Stimulated activated CD4-positive, alpha-beta T cell treated with anti-CD3 and anti-CD28 coated beads, Interleukin-1b, Interleukin-23, amount 100 ng/mL, for 48 hours (primary cell): ENCODE results near the gene NRIP3.

Experiments used
- DNase-seq: peaks from one replicate; pipeline ENCODE4 v3.0.0-alpha.2; 2020

The NRIP3 gene

GRCh38 chr11:9003573-9004182 is at the start of gene NRIP3:
TSS of gene NRIP3 (minus strand) at chr11:9004001. CDS start at chr11:9003935, 66 bp downstream.
- peak; percentile 67 for DNase-seq

DNA sequence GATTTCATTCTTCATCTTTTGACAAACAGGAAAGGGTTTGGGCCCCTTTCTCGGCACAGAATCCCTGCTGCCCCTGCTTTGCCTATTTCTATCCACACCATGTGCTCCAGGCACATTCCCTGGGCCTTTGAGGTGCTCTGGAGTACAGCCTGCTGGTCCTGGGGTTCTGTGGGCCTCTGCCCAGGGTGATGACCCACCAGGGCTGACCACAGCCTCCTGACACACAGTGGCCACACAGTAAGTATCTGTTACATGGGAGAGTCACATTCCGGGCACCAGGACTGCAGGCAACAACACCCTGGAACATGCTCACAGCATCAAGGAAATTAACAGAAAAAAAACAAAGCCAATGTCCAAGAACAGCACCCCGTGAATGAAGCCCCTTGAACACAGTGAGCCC is 48.5 kb upstream of the NRIP3 start:
- no peak for DNase-seq

GRCh38 chr11:9049959-9050358 is 46.2 kb upstream of the NRIP3 start:
- DNase-seq, result no peak

DNA sequence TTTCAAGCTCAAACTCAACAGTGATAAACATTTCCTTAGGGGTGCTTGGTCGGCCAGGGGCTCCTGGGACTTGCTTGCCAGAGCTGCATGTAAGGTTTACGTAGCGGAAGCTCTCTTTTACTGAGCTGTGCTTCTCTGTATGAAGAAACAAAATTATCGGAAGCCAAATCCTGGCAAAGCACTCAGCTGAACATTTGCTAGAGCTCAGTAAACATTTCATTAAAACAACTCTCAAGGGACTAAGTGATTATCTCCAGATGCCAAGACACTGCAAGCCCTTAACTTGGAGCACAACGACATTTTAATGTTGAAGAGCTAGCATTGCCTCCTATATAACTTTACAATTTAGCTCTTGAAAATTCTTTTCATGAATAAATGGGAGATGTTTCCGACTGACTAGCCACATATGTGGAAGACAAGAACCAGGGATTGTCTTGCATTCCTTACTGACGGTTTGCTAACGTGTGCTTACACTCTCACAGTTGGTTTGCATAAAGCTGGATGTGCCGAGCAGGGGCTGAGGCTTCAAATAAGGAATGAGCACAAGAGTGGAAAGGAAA is 44.2 kb upstream of the NRIP3 start:
- no peak for DNase-seq

GRCh38 chr11:9046481-9046880 is 42.7 kb upstream of the NRIP3 start:
- DNase-seq, result no peak

- no peak for DNase-seq
Measured at GRCh38 chr11:9042488-9042887, 38.7 kb upstream of the NRIP3 start.

GRCh38 chr11:9041747-9042146 is 37.9 kb upstream of the NRIP3 start:
- DNase-seq, result no peak

GRCh38 chr11:9040410-9040809 is 36.6 kb upstream of the NRIP3 start:
- DNase-seq, result no peak

GRCh38 chr11:9039863-9040262 is 36.1 kb upstream of the NRIP3 start:
- no peak for DNase-seq

DNA sequence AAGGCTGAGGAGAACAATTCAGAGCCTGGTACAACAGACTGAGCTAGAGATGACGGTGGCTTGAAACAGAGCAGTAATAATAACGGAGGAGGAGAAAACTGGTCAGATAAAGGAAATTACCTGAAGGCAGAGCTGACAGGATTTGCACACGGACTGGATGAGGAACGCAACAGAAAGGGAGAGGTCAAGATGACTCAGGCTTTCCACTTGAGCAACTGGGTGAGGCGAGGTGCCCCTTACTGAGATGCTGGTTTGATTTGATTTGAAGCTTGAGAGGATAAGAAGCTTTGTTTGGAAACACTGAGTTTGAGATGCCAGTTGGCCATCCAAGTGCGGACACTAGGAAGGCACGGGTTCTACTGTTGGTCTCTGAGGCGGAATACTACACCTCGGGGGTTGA is 35.4 kb upstream of the NRIP3 start:
- DNase-seq, result no peak

DNA sequence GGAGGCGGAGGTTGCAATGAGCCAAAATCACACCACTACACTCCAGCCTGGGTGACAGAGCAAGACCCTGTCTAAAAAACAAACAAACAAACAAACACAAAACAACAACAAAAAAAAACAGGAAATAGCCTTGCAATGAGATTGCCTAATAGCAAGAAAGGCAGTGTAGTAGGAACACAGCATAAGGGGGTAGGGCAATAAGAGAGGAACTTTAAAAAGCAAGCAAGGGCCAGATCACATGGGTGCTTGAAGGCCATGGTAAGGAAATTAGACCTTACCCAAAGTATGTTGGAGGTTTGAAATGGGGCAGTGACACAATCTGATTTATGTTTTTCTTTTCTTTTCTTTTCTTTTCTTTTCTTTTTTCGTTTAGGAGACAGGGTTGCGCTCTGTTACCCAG is 34.7 kb upstream of the NRIP3 start:
- DNase-seq, result no peak

GRCh38 chr11:9037963-9038362 is 34.2 kb upstream of the NRIP3 start:
- DNase-seq, result no peak

- no peak for DNase-seq
Measured at GRCh38 chr11:9037046-9037780, 33.4 kb upstream of the NRIP3 start.

DNA sequence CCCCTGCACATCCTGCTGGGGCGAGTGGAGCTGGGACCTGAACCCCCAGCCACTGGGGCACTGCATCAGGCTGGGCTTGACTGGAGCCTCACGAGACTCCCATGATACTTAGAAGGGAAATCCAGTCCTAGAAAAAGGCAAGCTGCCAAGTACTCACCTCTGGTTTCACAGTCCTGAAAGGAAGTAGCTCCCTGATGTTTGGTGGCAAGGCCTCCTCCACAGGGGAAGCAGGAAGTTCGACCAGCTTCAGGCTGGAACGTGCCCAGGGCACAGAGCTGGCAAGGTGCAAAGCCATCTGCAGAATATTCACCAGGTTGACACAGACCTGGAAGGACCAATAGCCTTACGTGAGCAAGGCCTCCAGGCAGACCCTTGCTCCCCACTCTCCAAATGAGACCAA is 26.8 kb upstream of the NRIP3 start:
- no peak for DNase-seq

- DNase-seq, result no peak
Measured at GRCh38 chr11:9029422-9029821, 25.6 kb upstream of the NRIP3 start.

DNA sequence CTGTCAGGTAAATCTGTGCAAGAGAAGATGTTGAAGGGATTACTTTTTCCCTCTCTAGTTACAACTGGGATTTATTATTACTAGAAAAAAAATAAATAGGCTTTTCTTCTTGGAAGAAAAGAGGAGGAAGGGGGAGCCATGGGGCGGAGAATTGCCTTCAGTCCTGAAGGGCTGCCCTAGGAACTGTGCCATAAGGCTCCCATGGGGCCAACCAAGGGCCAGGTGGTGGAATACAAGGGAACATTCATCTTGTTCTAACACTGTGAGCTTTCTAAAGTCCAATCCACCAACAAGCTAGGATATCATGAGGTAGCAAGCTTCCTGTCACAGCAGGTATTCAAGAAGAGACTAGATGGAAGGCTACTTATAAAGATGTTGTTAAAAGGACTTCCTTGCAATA is 24.8 kb upstream of the NRIP3 start:
- DNase-seq, result no peak

DNA sequence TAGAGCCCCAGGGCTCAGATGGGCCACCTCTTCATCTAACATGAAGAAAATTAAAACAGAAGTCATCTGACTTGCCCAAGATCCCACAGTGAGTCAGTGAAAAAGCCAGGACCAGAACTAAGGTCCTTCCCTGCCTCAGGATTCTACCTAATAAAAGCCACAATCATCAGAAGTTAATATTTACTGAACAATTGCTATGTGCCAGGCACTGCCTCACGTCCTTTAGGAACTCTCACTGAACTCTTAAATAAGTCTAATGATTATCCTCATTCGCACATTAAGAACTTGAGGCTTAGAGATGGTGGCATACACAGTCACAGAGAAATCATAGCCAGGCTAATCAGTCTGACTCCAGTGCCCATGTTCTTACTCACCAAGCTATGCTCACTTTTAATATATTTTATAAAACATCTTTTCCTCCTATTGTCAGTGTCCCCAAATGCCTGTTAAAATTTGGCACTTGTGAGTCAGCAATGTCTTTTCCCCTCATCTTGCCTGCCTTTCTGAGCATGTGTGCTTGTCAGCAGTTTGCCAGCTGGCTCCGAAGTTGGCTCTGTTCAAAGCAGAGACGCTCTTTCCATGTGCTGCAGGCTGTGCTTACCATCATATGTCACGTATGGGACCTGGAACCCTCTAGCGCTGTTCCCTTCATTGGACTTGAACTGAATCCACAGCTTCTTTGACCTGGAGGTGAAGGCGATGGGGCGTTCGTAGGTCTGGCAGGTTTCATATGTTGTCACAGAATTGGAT is 21.5 kb upstream of the NRIP3 start:
- DNase-seq, result no peak

- DNase-seq, result no peak
Measured at GRCh38 chr11:9022961-9023680, 19.3 kb upstream of the NRIP3 start.

- DNase-seq, result no peak
Measured at GRCh38 chr11:9020916-9021315, 17.1 kb upstream of the NRIP3 start.

DNA sequence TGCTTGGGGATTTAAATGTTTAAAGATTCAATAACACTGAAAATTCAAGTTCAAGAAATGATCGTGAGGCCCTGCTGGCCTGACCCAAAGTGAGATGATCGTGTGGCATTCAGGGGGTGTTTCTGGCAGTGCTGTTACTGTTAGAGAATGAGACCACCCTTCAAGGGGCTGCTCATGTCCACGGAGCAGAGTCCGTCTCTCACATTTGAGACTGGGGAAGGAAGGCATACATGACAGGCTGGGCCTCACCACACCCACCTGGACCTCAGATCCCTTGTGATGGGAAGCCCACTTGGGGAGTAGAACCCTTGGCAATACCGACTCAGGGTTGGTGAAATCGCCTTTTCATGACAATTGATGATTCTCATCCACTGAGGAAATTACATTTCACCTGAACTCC is 16.1 kb upstream of the NRIP3 start:
- no peak for DNase-seq

GRCh38 chr11:9017773-9018172 is 14.0 kb upstream of the NRIP3 start:
- DNase-seq, result no peak

- no peak for DNase-seq
Measured at GRCh38 chr11:9016916-9017642, 13.3 kb upstream of the NRIP3 start.
